Measurements from ENCODE around the gene ANP32B.

DNA sequence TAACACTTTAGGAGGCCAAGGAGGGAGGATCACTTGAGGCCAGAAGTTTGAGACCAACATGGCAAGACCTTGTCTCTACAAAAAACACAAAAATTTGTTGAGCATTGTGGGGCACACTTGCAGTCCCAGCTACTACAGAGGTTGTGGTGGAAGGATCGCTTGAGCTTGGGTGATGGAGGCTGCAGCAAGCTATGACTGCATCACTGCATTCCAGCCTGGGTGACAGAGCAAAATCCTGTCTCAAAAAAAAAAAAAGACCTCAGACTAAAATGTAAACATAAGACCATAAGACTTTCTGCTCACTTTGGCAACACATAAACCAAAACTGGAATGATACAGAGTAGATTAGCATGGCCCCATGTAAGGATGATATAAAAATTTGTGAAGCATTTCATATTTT is 48.8 kb downstream of the ANP32B start:
- TF ChIP-seq POLR2A (IDR thresholded peaks at IDR 0.05; ENCODE audit: low read length), result no peak
- no peak for TF ChIP-seq HOXB13 (CRISPR knock-in tag; IDR thresholded peaks at IDR 0.05; ENCODE audit: low read depth)
- TF ChIP-seq, protein P1, sequence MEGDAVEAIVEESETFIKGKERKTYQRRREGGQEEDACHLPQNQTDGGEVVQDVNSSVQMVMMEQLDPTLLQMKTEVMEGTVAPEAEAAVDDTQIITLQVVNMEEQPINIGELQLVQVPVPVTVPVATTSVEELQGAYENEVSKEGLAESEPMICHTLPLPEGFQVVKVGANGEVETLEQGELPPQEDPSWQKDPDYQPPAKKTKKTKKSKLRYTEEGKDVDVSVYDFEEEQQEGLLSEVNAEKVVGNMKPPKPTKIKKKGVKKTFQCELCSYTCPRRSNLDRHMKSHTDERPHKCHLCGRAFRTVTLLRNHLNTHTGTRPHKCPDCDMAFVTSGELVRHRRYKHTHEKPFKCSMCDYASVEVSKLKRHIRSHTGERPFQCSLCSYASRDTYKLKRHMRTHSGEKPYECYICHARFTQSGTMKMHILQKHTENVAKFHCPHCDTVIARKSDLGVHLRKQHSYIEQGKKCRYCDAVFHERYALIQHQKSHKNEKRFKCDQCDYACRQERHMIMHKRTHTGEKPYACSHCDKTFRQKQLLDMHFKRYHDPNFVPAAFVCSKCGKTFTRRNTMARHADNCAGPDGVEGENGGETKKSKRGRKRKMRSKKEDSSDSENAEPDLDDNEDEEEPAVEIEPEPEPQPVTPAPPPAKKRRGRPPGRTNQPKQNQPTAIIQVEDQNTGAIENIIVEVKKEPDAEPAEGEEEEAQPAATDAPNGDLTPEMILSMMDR (IDR thresholded peaks at IDR 0.05), result no peak
